GM21619 (cell line): ENCODE results near the gene MYRF.

Experiments used
- ATAC-seq: cut with Tn5 transposase; IDR thresholded peaks from one replicate; pipeline ENCODE4 v1.9.1; 2021; ENCODE audit not compliant: unreplicated experiment

MYRF gene

GRCh38 chr11:61775606-61776554, 23.4 kb downstream of the MYRF start:
- ATAC-seq: peak; percentile 20

- peak; percentile 46 for ATAC-seq
Observed at GRCh38 chr11:61776561-61777075, 24.2 kb downstream of the MYRF start.

GRCh38 chr11:61777234-61778090, 25.0 kb downstream of the MYRF start:
- ATAC-seq: no peak

- no peak for ATAC-seq
Observed at GRCh38 chr11:61778357-61778886, 26.0 kb downstream of the MYRF start.

GRCh38 chr11:61778920-61779650, 26.6 kb downstream of the MYRF start:
- ATAC-seq: no peak

- ATAC-seq: no peak
Observed at GRCh38 chr11:61779666-61780525, 27.5 kb downstream of the MYRF start.

- ATAC-seq: no peak
Observed at GRCh38 chr11:61780581-61781162, 28.2 kb downstream of the MYRF start.

- no peak for ATAC-seq
Observed at GRCh38 chr11:61781585-61781984, 29.1 kb downstream of the MYRF start.

- no peak for ATAC-seq
Observed at GRCh38 chr11:61782299-61782698, 29.9 kb downstream of the MYRF start.

GRCh38 chr11:61782841-61783240, 30.4 kb downstream of the MYRF start:
- no peak for ATAC-seq

- ATAC-seq: no peak
Observed at GRCh38 chr11:61783717-61784505, 31.5 kb downstream of the MYRF start.

GRCh38 chr11:61784506-61784805, 32.0 kb downstream of the MYRF start:
- no peak for ATAC-seq

- no peak for ATAC-seq
Observed at GRCh38 chr11:61785837-61786402, 33.5 kb downstream of the MYRF start.

- no peak for ATAC-seq
Observed at GRCh38 chr11:61787928-61788491, 35.6 kb downstream of the MYRF start.

GRCh38 chr11:61791737-61792309, 39.4 kb downstream of the MYRF start:
- ATAC-seq: no peak

- ATAC-seq: peak; percentile 77
Observed at GRCh38 chr11:61792310-61793082, 40.1 kb downstream of the MYRF start, which contains the start of the genes FEN1 and TMEM258. FEN1 (plus strand) TSS chr11:61792911; CDS start chr11:61795362, 2,451 bp downstream. TMEM258 (minus strand) TSS chr11:61792599; CDS start chr11:61792558, 41 bp downstream.
